B cell (primary cell): ENCODE measurements around the gene CRHR1. TPM values are rescaled to one million over a fixed set of nuclear protein-coding genes. Genes with fewer than 3 reads are reported as not detected.

Experiments used
- ATAC-seq: fragments of 200-7000 bp; cut with Tn5 transposase; one replicate; pipeline ENCODE4 v1.10.0; 2021; ENCODE audit warnings: low read depth, mild to moderate bottlenecking, moderate number of reproducible peaks, moderate library complexity
- CTCF ChIA-PET: fragments of 350-600 bp; sonication (Branson Sonifier 250); formaldehyde crosslinking; loops from one replicate; lab custom pipeline; 2021; ENCODE audit warnings: antibody characterized with exemption, inconsistent platforms; lab: Charles Lee
- POLR2A ChIA-PET: fragments of 350-600 bp; sonication (Branson Sonifier 250); formaldehyde crosslinking; loops from one replicate; lab custom pipeline; 2021; ENCODE audit warnings: antibody characterized with exemption; lab: Charles Lee
- DNase-seq: peaks from one replicate; pipeline ENCODE4 v3.0.0; 2013
- H2AFZ ChIP-seq: 2 replicates; pipeline ENCODE4 v1.6.1; 2012; ENCODE audit warnings: mild to moderate bottlenecking, low read depth, low read length; ENCODE audit not compliant: insufficient read depth, poor library complexity, severe bottlenecking
- H3K27ac ChIP-seq, 2 donors: 1 replicate in 1 of 2; 2 replicates in 1 of 2; pipeline ENCODE4 v1.5.1; 2012 to 2013; ENCODE audit warnings: low read length in 2 of 2, mild to moderate bottlenecking in 2 of 2, moderate library complexity in 1 of 2
- H3K27me3 ChIP-seq, 4 experiments: fragments of 200-600 bp in 1 of 4; sonication (generic) in 1 of 4; replicated peaks in 1 of 4; 1 replicate in 2 of 4; 2 replicates in 2 of 4; pipeline versions ENCODE4 v1.6.1 to v1.7.0; 2013 to 2016; ENCODE audit warnings: low read length in 3 of 4, mild to moderate bottlenecking in 2 of 4, mixed read lengths in 1 of 4, moderate library complexity in 1 of 4; ENCODE audit not compliant: insufficient read depth in 4 of 4, control insufficient read depth in 3 of 4; ENCODE audit errors: control extremely low read depth in 1 of 4
- H3K36me3 ChIP-seq, 2 experiments: replicated peaks in 1 of 2; 1 replicate in 1 of 2; 2 replicates in 1 of 2; pipeline versions ENCODE4 v1.6.1 to v1.7.1; 2013; ENCODE audit warnings: low read length in 1 of 2; ENCODE audit not compliant: insufficient read depth in 2 of 2, control insufficient read depth in 1 of 2; ENCODE audit errors: control extremely low read depth in 1 of 2, extremely low read depth in 1 of 2
- H3K4me1 ChIP-seq, 2 donors: fragments of 200-600 bp in 1 of 2; sonication (generic) in 1 of 2; 1 replicate in 1 of 2; 2 replicates in 1 of 2; pipeline versions ENCODE4 v1.5.1 to v1.6.1; 2013 to 2017; ENCODE audit warnings: low read length in 2 of 2; ENCODE audit not compliant: control insufficient read depth in 2 of 2, insufficient read depth in 2 of 2
- H3K4me2 ChIP-seq: replicated peaks from 2 replicates; pipeline ENCODE3; 2012; ENCODE audit warnings: mild to moderate bottlenecking, low read depth, low read length; ENCODE audit not compliant: poor library complexity, severe bottlenecking
- H3K4me3 ChIP-seq, 5 experiments: fragments of 200-600 bp in 1 of 5; sonication (generic) in 1 of 5; 1 replicate in 3 of 5; 2 replicates in 2 of 5; pipeline versions ENCODE4 v1.5.1 to v1.7.0; 2011 to 2016; ENCODE audit warnings: low read length in 4 of 5, mild to moderate bottlenecking in 4 of 5, low read depth in 2 of 5, control low read depth in 1 of 5, moderate library complexity in 1 of 5; ENCODE audit not compliant: insufficient read depth in 1 of 5; ENCODE audit errors: control extremely low read depth in 1 of 5, extremely low read depth in 1 of 5
- H3K79me2 ChIP-seq: fragments of 200-600 bp; sonication (generic); one replicate; pipeline ENCODE4 v1.6.0; 2016; ENCODE audit warnings: low read length; ENCODE audit not compliant: control insufficient read depth, insufficient read depth
- H3K9ac ChIP-seq: fragments of 200-600 bp; sonication (generic); 2 replicates; pipeline ENCODE4 v1.6.1; 2017; ENCODE audit warnings: mild to moderate bottlenecking, low read length, moderate library complexity
- H3K9me3 ChIP-seq, 3 donors: one replicate each; pipeline versions ENCODE4 v1.6.1 to v1.7.1; 2013; ENCODE audit warnings: low read length in 2 of 3; ENCODE audit not compliant: control insufficient read depth in 2 of 3, insufficient read depth in 1 of 3; ENCODE audit errors: control extremely low read depth in 1 of 3
- H4K20me1 ChIP-seq: 2 replicates; pipeline ENCODE4 v1.6.0; 2012; ENCODE audit warnings: mild to moderate bottlenecking, low read length; ENCODE audit not compliant: insufficient read depth, control insufficient read depth, poor library complexity, severe bottlenecking
- H3K27ac Mint-ChIP-seq: one replicate; pipeline ENCODE4 v1.8.0; 2021; ENCODE audit warnings: mixed read lengths
- H3K27me3 Mint-ChIP-seq: one replicate; pipeline ENCODE4 v1.8.0; 2021; ENCODE audit warnings: mixed read lengths
- H3K4me1 Mint-ChIP-seq: one replicate; pipeline ENCODE4 v1.8.0; 2021; ENCODE audit warnings: mixed read lengths
- H3K4me3 Mint-ChIP-seq: one replicate; pipeline ENCODE4 v1.8.0; 2021; ENCODE audit warnings: mixed read lengths
- H3K9me3 Mint-ChIP-seq: one replicate; pipeline ENCODE4 v1.8.0; 2022; ENCODE audit warnings: mixed read lengths; ENCODE audit not compliant: insufficient read depth
- CTCF ChIP-seq: fragments of 200-600 bp; IDR thresholded peaks from one replicate; pipeline ENCODE4 v1.8.0; 2022; ENCODE audit warnings: antibody characterized with exemption, mild to moderate bottlenecking
- EZH2 ChIP-seq: IDR thresholded peaks from 2 replicates; pipeline ENCODE4 v1.6.1; 2012; ENCODE audit warnings: borderline replicate concordance, low read depth, mild to moderate bottlenecking, moderate library complexity, low read length; ENCODE audit not compliant: insufficient read depth, poor library complexity, severe bottlenecking
- WGBS: methylation state at CpG from one replicate; pipeline ENCODE4 v1.1.5; 2013; ENCODE audit warnings: missing lambda C conversion rate; ENCODE audit not compliant: insufficient coverage; 5-methylcytosine and 5-hydroxymethylcytosine counted together
- intact Hi-C: fragments of 100-400 bp; cut with micrococcal nuclease; formaldehyde crosslinking; loops from one replicate; pipeline ENCODE4 v1.10.0; 2022
- polyA plus RNA-seq: library from polyadenylated mRNA; depleted of rRNA; stranded (reverse); fragments of >200 nt; gene quantifications from 2 replicates; pipeline ENCODE4 v1.2.3, GENCODE V29; 2012
- total RNA-seq, 2 donors: library from RNA; stranded (reverse); fragments of 120-200 nt in 1 of 2; gene quantifications; 1 replicate in 1 of 2; 2 replicates in 1 of 2; pipeline versions ENCODE4 v1.2.3 to v1.2.4, GENCODE V29; 2013 to 2022

The CRHR1 gene
- total and polyA plus RNA-seq, 2 donors (not counting 1 experiment from before 2014, with no cell fraction given), result not detected

- Mint-ChIP-seq H3K4me1 (no peaks in the 10 kb centered on the region), H3K27ac (no peak overlapping the region), H3K27me3 (peaks cover 45% of the 10 kb centered on the region), H3K9me3 (no peaks in the 10 kb centered on the region), H3K4me3 (no peak overlapping the region)
- no peaks in the 10 kb centered on the region for H3K4me1 ChIP-seq
- no peak overlapping the region for H2AFZ ChIP-seq
- H3K79me2 ChIP-seq, result no peaks in the 10 kb centered on the region
- no peaks in the 10 kb centered on the region for H4K20me1 ChIP-seq
- H3K36me3 ChIP-seq, result no peaks in the 10 kb centered on the region
- H3K4me2 ChIP-seq, result no peak overlapping the region
- no peak overlapping the region for H3K9ac ChIP-seq
- ChIA-PET POLR2A (no interaction called here), CTCF (no interaction called here)
- intact Hi-C loops, result no loop called here
- H3K27ac ChIP-seq, result no peak overlapping the region
- no peak for TF ChIP-seq EZH2
- TF ChIP-seq CTCF, result no peak
- H3K4me3 ChIP-seq, result no peak overlapping the region
- ATAC-seq (no peak), DNase-seq (no peak)
- no peaks in the 10 kb centered on the region for H3K9me3 ChIP-seq
- H3K27me3 ChIP-seq, result peaks cover 0 to 17% (median 1%) of the 10 kb centered on the region in 4 experiments
- 77% methylated on average over 6 of the region's 6 CpGs for WGBS
Observed at GRCh38 chr17:45747911-45748310, 36.2 kb upstream of the CRHR1 start.

GRCh38 chr17:45748731-45749310 is 35.3 kb upstream of the CRHR1 start:
- Histone ChIP-seq H3K9me3 (no peaks in the 10 kb centered on the region), H3K4me3 (no peak overlapping the region), H3K9ac (no peak overlapping the region), H3K36me3 (no peaks in the 10 kb centered on the region), H2AFZ (no peak overlapping the region), H3K4me1 (no peaks in the 10 kb centered on the region), H3K27me3 (peaks cover 0 to 15% (median 1%) of the 10 kb centered on the region in 4 experiments), H3K4me2 (no peak overlapping the region), H3K27ac (no peak overlapping the region), H3K79me2 (no peaks in the 10 kb centered on the region), H4K20me1 (no peaks in the 10 kb centered on the region)
- ChIA-PET POLR2A (no interaction called here), CTCF (no interaction called here)
- intact Hi-C loops, result no loop called here
- ATAC-seq (no peak), DNase-seq (no peak)
- H3K9me3 Mint-ChIP-seq, result no peaks in the 10 kb centered on the region
- whole genome bisulfite sequencing, result 78% methylated on average over 9 of the region's 11 CpGs
- H3K27me3 Mint-ChIP-seq, result peaks cover 40% of the 10 kb centered on the region
- H3K27ac Mint-ChIP-seq, result no peak overlapping the region
- no peaks in the 10 kb centered on the region for H3K4me1 Mint-ChIP-seq
- TF ChIP-seq CTCF (no peak), EZH2 (no peak)
- H3K4me3 Mint-ChIP-seq, result no peak overlapping the region
